SK-N-DZ (cell line): Measurements from ENCODE around the gene ATRN.
"Not testable (repeated sequence)": the region's sequence is repeated elsewhere in the genome, so short reads cannot be mapped to it uniquely, and the experiment has no call there.

Experiments used
- DNase-seq: peaks from one replicate; pipeline ENCODE4 v3.0.0-alpha.2; 2015; ENCODE audit warnings: low spot score

ATRN gene

DNA sequence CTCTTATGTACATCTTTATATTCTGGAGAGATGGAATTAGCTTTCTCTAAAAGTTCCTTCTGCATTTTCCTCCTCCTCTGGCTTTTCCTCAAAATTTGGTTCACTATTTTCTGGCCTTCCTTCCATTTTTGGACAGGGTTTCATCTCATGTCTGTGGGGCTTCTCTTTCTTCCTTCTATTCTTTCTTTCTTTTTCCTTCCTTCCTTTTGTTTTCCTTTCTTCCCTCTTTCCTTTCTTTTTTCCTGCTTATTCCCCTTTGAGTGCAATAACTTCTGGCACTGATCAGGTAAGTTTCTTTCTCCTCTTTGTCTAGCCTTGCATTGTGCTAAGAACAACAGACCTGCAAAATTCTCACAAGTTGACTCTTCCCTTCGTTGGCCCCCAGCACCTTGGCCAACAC, 5.5 kb upstream of the ATRN start:
- DNase-seq, result no peak

DNA sequence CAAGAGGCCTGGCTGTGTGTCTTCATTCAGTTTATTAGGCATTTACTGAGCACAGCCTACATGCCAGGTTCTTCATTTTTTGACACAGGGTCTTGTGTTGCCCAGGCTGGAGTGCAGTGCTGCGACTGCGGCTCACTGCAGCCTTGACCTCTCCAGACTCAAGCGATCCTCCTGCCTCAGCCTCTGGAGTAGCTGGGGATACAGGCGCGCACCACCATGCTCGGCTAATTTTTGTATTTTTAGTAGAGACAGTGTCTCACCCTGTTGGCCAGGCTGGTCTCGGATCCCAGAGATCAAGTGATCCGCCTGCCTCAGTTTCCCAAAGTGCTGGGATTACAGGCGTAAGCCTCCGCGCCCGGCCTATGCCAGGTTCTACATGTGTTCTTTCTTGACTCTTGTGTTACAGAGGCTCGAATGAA, 601 bp upstream of the ATRN start:
- DNase-seq, result no peak

DNA sequence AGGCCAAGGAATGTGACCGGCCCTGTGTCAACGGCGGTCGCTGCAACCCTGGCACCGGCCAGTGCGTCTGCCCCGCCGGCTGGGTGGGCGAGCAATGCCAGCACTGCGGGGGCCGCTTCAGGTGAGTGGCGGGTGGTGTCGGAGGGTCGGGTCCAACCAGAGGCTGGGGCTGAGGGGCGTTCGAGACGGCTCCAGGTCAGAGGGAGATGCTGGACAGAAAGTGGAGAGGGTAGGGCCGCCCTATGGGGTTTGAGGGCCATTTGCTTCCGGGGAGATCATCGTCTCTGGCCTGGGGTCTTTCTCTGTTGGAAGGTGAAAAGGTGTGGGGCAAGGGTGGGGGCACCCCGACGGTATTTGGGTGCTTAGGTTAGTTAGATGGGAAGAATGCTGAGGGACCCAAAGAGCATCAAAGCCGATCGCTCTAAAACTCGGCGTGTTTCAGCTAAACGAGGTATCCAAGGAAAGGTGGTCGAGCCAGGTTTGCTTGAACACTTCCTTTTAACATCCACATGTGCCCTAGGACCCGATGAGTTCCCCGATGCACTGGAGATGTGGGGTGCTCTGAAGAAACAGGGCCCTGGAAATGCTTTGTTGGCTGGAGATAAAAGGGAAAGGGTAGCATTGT, 691 bp downstream of the ATRN start:
- no peak for DNase-seq

DNA sequence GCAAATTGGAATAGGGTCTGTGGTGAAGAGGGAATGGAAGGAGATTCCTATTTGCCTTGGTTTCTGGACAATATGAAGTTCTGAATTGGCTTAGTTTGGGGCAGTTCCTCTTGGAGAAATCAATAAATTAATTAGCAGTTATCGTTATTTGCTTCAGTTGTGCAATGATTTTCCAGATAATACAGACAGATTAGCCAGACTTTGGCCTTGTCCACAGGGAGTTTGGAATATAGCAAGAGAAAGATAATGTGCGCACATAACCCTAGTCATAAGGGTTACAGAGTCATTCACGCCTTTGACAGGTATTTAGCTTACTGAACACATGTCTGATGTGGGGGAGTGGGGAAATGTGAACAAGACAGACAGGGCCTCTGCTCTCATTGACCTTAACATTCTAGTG, 1.3 kb downstream of the ATRN start:
- DNase-seq, result no peak

DNA sequence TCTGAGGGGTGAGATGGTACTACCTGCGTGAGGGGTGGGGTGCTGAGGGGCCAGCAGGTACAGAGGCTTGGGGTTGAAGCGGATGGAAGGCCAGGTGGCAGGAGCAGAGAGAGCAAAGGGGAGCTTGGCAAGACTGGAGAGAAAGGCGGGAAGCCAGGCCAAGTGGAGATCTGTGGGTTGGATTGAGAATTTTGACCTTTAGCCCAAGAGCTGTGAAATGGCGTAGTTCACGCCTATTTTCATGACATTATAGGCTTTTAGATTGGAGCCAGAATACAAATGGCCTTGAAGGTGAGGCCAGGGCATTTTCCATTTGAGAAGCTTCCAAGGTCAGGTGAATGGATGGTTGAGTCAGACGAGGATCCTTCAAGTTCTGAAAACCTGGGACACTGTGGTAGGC, 2.5 kb downstream of the ATRN start:
- no peak for DNase-seq

DNA sequence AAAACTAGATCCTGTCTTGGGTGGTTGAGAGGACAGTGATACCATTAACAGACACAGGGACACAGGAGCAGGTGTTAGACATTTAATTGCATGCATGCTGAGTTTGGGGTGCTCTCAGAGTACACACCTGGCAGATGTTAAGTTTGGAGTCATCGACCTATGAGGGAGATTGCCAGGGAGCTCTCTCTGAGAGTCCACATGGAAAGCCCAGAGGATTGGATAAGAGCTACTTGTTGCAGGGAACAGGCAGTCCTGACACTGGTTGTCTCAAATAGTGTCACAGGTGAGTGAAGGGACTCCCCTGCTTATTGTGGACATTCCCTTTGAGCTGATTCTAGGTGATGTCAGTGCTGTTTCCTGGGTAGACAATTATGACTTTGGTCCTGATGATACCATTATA, 3.1 kb downstream of the ATRN start:
- no peak for DNase-seq

DNA sequence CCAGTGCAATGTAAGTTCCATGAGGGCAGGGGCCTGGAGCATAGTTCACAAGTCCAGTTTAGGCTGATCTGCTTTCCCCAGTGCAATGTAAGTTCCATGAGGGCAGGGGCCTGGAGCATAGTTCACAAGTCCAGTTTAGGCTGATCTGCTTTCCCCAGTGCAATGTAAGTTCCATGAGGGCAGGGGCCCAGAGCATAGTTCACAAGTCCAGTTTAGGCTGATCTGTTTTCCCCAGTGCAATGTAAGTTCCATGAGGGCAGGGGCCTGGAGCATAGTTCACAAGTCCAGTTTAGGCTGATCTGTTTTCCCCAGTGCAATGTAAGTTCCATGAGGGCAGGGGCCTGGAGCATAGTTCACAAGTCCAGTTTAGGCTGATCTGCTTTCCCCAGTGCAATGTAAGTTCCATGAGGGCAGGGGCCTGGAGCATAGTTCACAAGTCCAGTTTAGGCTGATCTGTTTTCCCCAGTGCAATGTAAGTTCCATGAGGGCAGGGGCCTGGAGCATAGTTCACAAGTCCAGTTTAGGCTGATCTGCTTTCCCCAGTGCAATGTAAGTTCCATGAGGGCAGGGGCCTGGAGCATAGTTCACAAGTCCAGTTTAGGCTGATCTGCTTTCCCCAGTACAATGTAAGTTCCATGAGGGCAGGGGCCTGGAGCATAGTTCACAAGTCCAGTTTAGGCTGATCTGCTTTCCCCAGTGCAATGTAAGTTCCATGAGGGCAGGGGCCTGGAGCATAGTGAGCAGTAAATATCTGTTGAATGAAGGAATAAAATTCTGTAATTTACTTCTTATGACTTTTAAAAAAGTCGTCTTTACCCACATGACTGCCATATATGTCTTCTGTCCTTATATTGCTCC, 6.4 kb downstream of the ATRN start:
- DNase-seq, result not testable (repeated sequence)

DNA sequence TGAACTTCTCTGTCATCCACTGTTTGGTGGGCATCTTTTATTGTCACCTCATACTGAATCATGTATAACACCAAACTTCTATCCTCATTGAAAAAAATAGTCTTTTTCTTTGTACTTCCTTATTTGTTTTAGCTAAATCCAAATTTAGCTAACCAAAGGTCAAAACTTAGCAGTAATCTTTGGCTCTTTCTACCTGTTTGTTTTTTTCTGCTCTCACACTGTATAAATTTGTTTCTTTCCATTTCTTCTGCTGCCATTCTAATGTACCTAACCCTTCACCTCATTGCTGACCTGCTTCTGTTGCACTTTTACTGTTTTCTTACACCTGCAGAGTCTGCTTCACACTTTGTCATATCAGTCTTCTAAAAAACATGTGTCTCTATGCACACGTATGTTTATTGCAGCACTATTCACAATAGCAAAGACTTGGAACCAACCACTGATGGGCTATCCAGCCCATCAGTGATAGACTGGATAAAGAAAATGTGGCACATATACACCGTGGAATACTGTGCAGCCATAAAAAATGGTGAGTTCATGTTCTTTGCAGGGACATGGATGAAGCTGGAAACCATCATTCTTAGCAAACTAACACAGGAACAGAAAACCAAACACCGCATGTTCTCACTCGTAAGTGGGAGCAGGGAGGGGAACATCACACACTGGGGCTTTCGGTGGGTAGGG, 7.2 kb downstream of the ATRN start:
- DNase-seq, result no peak

DNA sequence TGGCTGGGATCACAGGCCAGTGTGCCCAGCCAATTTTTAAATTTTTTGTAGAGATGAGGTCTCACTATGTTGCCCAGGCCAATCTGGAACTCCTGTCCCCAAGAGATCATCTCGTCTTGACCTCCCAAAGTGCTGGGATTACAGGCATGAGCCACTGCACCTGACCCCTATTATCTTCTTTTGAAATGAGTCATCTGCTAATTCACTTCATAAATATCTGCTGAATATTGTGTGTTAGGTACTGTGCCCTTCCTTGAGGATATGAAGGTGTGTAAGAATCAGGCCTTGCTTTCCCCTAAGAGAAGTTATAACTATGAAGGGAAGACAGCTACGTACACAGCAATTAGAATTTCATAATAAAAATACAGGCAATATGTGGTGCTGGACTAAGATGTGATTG, 8.2 kb downstream of the ATRN start:
- no peak for DNase-seq

DNA sequence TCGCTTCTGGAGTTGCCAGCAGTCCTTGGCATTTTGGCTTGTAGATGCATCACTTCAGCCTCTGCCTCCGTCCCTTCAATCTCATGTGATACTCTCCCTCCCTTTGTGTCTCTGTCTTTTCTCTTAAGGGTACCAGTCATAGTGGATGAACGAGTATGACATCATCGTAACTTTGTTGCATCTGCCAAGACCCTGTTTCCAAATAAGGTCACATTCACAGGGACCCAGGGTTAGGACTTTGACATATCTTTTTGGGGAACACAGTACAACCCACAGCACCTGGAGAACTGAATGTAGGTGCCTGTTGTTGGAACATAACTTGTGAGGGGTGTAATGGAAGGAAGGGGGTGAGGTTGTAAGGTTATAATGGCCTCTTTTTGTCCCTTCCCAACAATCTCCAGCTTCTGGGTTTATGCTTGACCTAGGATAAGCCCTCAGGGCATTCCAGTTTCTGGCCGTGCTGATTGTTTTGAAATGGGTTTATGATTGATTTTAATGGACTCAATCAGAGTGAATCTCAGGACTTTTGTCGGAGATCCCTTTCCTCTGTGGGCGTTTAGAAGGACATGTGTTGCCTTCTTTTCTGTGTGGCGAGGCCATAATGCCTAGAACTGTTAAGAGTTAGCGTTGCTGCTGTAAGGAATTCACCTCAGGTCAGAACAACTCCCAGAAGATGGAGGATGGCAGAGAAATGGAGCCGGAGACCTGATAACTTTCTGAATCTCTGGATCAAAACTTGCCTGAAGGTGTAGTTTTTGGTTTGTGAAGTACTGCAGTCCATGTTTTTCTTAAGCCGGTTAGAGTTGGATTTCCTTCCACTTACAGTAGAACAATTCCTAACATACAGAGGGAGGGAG, 9.2 kb downstream of the ATRN start:
- DNase-seq, result no peak

DNA sequence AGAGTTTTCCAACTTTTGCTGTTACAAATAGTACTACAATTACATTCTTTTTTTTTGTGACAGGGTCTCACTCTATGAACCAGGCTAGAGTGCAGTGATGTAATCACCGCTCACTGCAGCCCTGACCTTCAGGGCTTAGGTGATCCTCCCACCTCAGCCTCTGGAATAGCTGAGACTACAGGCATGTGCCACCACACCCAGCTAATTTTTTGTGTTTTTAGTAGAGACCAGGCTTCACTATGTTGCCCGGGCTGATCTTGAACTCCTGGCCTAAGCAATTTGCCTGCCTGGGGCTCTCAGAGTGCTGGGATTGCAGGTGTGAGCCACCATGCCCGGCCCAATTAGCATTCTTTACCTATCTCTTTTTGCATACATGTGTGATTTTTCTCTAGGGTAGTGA, 12.5 kb downstream of the ATRN start:
- DNase-seq, result no peak

DNA sequence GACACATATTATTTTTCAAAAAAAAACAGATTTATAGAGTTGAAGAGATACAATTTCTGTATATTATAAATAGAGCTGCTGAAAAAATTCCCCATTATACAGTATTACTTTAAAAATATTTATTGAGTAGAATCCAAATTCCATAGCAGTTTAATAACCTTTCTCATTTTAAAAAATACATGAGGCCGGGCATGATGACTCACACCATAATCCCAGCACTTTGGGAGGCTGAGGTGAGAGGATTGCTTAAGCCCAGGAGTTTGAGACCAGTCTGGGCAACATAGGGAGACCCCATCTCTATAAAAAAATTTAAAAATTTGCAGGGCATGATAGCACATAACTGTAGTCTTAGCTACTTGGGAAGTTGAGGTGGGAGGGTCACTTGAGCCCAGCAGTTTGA, 13.0 kb downstream of the ATRN start:
- no peak for DNase-seq

DNA sequence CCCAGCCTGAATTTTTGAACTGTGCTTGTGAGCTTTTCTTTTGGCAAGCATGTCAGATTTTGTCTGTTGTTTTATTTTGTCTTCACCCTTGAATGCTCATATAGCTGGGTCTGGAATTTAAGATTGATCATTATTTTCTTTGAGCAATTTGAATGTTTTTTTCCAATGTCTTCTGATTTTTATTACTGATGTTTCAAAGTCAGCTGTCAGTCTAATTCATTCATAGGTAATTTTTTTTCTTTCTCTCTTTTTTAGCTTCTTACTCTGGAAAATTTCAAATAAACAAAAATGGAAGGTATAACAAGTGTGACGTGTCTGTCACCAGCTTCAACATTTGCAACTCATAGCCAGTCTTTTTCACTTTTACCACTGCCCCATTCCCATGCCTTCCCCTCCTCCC, 15.1 kb downstream of the ATRN start:
- no peak for DNase-seq

DNA sequence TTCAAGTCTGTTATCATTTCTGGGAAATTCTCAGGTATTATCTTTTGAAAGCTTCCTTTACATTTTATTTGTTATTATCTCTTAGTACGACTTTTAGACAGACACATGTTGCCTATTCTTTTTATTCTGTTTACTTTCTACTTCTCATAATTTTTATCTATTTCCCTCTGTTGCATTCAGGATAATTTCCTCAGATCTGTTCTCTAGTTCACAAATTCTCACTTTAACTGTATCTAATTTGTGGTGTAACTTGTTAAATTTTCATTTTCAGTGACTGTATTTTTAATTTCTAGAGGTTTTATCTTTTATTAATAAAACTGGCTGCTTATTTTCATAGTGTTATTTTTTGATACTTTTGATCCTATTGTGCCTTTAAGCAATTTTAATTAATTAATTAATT, 16.0 kb downstream of the ATRN start:
- no peak for DNase-seq

DNA sequence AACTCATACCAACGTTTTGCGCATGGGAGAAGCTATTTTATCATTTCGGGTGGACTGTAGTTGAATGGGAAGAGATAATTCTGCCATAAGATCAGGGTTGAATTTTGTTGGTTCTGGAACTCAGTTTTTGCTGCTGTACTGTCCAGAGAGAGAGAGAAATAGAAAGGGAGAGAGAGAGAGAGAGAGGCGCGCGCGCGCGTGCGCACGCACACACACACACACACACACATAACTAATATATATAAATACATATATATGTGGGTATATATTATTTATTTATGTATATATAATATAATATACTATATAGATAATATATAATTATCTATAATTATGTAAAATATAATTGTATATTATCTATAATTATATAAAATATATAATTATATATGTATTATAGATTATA, 21.9 kb downstream of the ATRN start:
- DNase-seq, result no peak

DNA sequence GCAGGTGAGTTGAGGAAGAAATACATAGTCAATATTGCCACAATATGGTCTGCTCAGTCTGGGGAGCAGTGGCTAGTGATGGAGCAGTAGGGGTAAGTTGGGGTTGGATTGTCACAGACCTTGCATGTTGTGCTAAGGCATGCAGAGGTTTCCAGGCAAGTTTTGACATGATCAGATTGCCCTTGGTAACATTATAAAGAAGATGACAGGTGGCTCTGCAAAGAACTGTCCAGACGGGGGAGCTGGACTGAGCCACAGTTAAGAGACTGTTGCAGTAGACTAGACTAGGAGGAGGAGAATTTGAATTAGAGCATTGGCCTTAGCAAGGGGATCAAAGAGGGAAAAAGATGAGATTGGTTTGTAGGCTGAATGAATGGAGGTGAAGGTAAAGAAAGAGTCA, 23.4 kb downstream of the ATRN start:
- no peak for DNase-seq

DNA sequence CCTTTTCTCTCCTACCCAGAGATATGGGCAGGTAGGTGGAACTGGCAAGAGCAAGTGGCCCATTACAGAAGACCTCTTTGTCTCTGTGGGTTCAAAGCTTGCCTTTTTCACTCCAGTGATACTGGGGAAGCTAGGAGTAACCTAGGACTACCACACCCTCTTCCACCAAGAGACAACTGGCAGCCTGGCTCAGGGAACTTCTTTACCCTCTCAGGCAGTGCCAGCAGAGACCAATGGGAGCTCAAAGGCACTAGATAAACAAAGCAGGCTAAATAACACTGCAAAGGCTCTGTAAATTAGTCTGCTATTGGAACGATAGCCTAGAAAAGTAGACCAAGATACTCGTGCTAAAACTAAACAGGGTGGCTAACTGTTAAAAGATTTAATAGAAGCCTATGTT, 32.1 kb downstream of the ATRN start:
- no peak for DNase-seq

DNA sequence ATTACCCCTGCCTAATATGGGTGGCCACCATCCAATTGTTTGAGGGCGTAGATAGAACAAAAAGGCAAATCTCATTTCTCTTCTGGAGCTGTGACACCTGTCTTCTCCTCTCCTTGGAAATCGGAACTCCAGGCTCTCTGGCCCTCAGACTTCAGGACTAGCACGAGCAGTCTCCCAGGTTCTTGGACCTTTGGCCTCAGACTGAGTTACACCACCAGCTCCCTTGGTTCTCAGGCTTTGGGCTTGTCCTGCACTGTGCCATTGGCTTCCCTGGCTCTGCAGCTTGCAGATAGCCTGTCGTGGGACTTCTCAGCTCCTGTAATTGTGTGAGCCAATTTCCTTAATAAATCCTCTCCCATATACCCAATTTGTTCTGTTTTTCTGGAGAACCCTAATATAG, 34.3 kb downstream of the ATRN start:
- no peak for DNase-seq

DNA sequence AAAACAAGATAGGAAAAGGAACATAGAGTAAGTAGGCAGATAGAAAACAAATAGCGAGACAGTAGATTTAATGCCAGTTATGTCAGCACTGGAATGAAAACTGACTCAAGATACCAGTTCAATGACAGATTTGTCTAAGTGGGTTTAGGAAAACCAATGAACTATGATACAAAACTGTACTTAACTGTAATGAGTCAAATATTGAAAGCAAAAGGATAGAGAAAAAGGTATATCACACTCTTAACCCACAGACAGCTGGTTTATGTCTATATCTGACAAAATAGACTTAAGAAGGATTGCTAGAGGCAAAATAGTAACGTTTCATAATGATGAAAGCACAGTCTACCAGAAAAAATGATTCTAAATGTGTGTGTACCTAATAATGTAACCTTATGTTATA, 38.2 kb downstream of the ATRN start:
- no peak for DNase-seq

DNA sequence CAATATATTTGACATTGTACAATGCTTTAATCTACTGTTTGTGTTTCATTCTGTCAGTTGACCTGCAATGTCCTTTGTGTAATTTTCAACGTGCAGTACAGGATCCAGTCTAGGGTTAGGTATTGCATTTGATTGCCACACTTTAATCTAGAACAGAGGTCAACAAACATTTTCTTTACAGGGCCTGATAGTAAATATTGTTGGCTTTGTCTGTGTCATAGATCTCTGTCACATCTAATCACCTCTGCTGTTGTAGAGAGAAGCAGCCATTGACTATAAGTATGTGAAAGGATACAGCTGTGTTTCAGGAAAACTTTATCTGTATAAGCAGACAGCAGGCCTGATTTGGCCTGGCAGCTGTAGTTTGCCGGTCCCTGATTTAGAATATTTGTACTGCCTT, 39.3 kb downstream of the ATRN start:
- DNase-seq, result no peak

DNA sequence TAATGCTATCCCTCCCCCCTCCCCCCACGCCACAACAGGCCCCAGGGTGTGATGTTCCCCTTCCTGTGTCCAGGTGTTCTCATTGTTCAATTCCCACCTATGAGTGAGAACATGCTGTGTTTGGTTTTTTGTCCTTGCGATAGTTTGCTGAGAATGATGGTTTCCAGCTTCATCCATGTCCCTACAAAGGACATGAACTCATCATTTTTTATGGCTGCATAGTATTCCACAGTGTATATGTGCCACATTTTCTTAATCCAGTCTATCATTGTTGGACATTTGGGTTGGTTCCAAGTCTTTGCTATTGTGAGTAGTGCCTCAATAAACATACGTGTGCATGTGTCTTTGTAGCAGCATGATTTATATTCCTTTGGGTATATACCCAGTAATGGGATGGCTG, 41.4 kb downstream of the ATRN start:
- DNase-seq, result not testable (repeated sequence)
